ENCODE data around the gene CFDP1. TPM values are rescaled to one million over a fixed set of nuclear protein-coding genes. Genes with fewer than 3 reads are reported as not detected.

CFDP1 gene
- total RNA-seq, 1 experiment from 2014 or later, result 40.6 TPM

DNA sequence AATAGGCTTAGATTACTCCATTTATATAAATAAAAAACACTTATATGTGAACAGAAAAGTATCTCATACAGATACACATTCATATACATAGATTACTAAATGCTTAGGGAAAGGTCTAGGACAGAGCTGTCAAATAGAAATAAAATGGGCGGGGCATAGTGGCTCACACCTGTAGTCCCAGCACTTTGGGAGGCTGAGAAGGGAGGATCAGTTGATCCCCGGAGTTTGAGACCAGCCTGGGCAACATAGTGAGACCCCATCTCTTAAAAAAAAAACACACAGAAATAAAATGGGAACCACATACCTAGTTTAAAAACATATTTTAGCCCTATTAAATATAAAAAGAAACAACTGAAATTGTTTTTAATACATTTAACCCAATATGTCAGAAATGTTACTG is 58.9 kb downstream of the CFDP1 start:
- no peak for DNase-seq (ENCODE audit: low read depth)

DNA sequence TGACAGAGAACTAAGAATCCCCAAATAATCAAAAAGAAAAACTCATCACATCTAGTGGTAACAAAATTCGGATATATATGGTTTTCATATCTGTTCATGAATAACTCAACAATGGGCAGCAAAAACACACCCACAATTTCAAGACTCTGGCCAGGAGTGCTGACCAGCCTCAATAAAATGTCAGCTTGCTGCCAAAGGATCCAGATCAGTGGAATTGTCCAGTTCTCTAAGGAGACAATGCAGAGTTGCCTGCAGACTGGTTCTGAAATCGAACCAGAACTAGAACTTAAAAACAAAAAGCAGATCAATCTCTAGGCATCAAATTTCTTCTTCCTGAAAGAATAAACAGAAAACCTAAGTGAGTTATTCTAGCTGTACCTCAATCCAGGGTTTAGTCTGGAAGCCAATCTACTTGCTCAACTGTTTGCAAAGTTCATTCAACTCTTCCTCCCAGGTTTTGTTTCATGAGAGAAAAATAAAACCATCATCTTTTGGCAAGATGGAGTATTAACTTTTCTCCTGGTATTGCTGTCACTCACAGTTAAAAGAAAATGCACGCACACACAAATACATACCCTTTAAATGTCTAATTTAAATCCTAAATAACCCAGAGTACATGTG is 61.0 kb downstream of the CFDP1 start:
- no peak for DNase-seq (ENCODE audit: low read depth)

DNA sequence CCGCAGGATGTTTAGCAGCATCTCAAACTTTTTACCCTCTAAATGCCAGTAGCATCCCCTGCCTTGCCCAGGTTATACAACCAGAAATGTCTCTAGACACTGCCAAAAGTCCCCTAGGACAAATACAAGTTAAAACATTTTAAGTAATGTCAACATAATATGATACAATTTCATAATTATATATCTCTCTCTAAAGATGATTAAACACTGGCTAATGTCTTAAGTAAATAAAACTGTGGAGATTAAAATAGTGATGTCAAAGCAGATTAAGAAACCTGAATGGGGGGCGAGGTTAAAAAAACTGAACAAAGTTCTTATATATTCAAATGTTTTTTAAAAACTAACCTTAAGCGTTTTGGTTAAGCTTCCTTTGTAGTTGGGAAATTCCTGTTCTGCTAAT is 62.1 kb downstream of the CFDP1 start:
- DNase-seq (ENCODE audit: low read depth), result no peak

DNA sequence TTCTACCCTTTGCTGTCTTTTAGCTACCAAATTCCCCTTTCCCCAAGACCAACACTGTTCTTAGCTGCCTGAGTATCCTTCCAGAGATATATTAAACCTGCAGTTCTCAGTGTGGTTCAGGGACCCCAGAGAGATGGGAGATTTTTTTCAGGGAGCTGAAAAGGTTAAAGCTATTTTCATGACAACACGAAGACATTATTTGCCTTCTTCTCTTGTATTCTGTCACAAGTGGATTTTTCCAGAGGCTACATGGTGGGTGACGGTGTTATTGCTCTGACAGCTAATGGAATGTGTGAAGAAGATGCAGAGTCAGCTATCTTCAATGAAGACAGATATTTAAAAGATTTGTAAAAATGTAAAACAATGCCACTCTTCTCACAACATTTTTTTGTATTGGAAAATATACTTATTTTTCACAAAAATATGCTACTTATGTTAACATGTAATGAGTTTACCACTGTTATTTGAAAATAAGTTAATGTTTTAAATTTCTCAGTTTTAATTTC is 69.0 kb downstream of the CFDP1 start:
- DNase-seq (ENCODE audit: low read depth), result no peak

DNA sequence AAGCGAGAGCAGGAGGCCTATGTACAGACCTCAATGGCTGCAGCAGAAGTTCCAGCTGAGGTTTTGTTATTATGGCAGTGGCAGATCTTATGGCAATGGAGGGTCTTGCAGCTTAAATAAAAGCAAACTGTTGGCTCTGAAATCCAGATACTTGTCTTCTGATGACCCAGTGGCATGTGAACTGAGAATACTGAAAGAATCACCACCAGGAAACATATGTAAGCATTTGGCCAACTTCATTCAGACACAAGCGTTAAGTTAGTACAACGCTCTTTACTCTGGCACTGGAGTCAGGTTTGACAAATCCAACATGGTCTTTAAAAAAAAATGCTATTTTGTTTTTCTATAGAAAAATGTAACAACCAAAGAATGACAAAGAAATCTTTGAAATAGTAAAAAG is 70.5 kb downstream of the CFDP1 start:
- no peak for DNase-seq (ENCODE audit: low read depth)

DNA sequence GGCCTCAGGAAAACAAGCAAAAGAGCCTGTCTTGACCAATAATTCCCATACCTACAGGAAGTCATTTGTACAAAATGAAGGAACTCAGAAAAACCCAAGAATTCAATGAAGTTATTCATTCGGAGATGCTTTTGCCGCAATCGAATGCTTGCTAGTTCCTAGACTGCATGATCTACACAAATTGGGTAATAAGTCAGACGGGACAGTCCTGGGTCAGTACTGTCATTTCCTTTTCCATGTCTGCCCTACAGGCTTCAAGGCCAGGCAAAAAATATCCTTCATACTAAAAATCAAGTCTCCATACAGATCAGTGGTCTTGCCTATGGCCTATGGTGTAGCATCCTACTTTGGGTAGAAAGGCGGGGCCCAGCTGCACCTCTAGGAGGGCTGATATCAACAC is 71.4 kb downstream of the CFDP1 start:
- no peak for DNase-seq (ENCODE audit: low read depth)

DNA sequence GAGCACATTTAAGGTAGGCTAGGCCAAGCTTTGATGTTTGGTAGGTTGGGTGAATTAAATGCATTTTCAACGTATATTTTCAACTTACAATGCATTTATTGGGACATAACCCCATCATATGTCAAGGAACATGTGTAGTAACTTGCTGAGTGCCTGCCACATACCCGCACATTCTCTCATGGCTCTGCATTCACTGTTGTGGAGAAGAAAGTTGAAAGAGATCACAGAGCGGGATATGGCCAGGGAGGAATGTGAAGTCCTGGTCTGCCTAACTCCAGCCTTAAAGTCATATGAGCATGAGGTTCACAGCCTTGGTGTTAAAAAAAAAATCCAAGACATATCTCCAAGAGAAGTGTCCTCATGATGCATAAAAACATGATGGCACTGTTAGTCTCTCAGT is 79.1 kb downstream of the CFDP1 start:
- no peak for DNase-seq (ENCODE audit: low read depth)

DNA sequence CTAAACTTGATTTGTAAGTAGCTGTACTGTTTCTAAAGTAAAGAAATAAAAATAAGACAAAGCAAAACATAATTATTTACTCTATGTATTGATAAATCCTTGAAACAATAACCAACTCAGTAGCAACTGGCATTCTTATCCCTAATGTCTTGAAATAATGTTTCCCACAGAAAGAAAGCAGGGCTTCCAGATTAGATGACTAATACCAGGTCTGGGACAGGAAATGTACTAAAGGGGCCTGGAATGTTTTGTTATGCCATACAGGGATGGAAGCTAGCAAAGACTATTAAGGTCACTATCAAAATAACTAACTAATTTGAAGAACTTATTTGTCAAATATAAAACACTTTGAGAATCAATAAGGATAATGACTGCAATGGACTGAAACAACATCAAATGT is 82.1 kb downstream of the CFDP1 start:
- peak; percentile 60 for DNase-seq (ENCODE audit: low read depth)

DNA sequence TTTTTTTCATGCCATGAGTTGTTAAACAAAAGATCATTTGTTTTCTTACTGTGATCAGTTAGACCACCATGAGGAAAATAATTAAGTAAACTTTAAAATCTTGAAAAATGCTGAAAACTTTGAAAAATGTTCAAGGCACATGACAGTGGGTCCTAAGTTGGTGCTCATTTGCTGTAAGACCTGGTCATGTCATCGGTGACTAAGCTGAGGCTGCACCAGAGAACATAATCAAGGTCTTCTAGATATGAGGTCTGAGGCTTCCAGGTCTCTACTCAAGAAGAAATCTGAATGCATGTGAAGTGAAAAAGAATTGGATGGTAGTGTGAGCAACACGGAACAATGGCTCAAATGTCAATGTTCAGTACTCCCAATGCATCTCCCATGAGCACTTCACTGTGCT is 87.6 kb downstream of the CFDP1 start:
- DNase-seq (ENCODE audit: low read depth), result no peak

DNA sequence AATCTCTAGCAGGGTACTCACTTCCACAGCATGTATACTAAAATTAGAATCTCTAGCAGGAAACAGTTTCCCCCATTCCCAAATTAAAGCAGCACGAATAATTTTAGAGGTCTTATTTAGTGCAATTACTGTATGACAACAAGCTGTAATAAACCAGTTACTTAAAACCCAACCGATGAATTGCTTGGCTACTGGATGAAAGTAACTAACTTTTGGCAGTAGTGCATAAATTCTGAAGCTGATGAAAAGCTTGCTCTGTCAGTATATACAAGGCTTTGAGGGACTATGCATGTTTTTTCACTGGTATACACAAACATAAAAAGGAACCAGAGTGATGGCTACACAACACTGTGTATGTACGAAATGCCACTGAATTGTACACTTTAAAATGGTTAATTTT is 89.4 kb downstream of the CFDP1 start:
- no peak for DNase-seq (ENCODE audit: low read depth)

DNA sequence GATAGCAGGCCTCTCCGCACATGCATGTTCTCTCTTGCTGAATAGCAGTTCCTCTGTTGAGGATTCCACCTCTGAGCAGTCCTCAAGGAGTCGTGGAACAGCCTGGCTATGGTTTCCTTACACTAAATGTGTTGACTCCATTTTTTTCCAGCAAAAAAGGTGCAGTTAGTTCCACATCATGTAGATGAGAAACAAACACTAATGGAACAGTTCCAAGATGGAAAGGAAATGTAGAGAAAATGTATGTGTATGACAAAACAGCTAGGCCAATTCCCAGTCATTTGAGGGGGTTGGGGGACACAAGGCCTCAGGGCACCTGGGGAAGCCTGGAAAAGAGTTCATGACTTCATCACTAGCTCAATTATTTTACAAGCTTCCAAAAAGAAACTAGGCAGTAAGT is 90.0 kb downstream of the CFDP1 start:
- DNase-seq (ENCODE audit: low read depth), result no peak

DNA sequence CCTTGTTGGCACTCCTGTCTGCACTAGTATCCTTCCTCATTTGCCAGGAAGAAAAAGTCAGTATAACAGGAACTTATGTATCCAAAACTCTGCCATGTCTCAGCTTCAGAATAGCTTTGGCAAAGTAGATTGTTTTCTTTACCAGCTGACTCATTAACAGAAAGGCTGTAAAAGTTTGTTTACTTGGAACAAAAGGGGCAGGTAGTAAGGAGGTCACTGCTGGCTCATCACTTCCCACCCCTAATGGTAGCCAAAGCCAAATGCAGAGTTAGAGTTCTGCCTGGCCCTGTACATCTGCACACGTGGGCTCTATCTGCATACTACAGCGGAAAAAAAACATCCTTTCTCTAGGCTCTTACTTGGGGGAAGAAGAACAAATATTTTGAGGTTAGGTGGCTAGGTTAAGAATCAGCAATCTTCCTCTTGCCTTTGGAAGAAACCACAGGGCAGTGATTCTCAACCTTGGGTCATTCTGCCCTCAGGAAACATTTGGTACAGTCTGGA is 90.9 kb downstream of the CFDP1 start:
- DNase-seq (ENCODE audit: low read depth), result peak; percentile 79

DNA sequence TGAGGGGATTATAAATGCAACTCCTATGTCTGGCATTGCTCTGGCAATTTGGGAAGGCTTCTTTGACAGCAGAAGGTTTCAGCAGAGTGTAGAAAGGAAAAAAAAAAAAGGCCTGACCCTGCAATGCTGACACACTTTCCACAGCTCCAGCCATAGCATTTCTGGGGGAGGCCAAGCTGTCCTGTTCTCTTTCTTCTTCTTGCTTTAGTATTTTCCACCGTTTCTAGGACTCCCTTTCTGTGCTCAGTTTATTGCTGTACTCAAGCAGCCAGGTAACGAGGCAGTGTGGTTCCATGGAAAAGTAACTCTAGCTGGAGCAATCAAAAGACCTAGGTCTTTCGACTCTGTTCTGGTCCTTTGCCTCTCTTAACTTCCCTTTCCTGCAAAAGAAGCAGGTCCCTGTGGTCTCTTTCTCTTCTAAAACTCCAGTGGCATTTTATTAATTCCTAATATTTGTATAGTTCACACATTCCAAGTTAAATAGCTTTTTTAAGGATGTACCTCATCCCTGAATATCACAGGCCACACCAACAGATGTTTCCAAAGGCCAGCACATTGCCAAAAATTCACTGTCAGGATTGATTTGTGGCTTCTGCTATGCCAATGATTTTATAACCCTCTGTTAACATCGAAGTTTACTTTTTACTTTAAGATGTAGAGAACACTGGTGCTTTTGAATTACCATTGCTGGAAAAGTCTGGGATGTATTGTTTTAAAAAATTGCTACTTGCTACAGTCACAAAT is 91.6 kb downstream of the CFDP1 start:
- DNase-seq (ENCODE audit: low read depth), result no peak

DNA sequence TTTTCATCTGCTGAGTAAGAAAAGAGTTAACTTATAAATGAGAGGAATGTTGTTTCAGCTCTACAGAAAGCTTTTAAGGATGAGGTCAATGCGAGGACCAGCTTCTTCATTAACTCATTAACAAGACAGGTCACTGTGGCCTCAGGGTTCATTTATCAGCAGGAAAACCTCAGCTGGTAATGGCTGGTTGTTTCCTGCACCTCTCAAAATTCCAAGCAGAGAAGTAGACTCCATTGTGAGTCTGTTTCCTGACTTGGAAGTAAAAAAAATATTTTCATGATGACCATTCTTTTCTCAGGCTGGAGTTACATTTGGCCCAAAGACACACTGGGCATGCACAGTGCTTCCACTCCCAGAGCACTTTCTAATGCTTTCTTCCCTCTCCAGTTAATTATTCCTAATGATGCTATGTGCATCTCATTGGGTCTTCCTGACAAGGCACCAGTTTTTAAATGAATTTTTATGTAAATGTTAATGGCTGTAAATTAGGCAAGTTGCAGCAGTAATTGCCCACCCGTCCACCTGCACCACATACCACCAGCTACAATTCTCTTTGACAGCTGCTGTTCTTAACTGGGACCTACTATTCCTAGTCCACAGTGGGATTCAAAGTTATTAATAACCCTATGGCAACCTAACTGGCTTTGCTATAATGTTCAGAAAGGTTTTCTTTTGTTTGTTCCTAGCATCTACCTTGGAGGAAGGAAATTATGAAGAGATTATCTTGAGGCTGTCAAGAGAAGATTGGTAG is 92.4 kb downstream of the CFDP1 start:
- peak; percentile 59 for DNase-seq (ENCODE audit: low read depth)

DNA sequence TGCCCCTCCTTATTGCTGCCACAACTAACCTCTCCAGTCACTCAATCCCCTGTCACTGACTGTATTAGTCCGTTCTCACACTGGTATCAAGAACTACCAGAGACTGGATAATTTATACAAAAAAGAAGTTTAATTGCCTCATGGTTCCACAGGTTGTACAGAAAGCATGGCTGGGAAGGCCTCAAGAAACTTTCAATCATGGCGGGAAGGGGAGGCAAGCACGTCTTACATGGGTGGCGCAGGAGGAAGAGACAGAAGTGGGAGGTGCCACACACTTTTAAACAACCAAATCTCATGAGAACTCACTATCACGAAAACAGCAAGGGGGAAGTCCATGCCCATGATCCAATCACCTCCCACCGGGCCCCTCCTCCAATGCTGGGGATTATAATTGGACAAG is 95.9 kb downstream of the CFDP1 start:
- DNase-seq (ENCODE audit: low read depth), result no peak

DNA sequence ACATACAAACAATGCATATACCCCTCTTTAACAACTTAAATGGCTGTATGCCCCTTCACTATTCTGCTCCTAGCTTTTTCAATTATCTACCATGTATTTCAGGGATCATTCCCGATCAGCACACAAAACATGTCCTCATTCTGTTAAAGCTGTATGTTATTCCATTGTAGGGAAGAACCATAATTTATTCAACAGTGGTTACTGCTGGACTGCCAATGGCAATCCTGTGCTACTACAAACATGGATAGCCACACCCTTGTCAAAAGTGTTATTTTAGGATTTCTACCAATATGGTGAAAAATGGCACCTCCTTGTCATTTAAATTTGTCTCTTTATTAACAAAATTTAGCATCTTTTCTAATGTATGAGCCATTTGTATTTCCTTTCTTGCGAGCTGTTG is 96.8 kb downstream of the CFDP1 start:
- DNase-seq (ENCODE audit: low read depth), result no peak

DNA sequence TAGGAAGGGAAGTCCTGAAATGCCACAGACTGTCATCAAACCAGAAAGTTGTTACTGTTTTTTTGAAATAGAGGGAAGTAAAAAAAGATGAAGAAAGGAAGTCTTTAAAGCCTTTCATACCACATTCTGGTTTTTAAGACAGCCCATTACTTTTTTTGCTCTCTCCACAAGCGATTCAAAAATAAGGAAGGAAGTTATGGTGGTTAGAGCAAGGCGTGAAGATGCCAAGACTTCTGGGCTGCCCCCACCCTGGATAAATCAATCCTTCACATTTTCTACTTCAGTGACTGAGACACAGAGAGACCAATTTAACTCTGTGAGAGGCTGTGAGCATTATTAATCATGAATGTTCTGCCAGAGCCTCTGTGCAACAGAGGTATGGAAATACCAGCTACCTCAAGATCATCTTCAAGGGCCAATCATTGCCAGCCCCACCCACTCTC is 99.6 kb downstream of the CFDP1 start:
- DNase-seq (ENCODE audit: low read depth), result no peak

DNA sequence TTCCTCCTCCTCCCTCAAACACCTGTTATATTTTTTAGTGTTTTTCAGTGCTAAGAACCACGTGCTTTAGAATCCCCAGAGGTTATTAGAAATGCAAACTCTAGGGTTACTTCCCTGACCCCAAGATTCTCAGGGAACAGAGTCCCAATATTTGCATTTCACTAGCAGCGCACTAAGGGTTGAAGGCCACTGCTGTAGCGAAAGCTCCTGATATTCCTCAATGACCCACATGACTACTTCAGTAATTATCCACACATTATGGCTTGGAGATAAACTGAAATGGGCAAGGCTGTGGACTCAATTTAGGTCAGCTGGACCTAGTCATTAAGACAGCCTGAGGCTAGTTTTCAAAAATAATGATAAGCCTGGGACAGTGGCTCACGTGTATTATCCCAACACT is 103.4 kb downstream of the CFDP1 start:
- DNase-seq (ENCODE audit: low read depth), result no peak

DNA sequence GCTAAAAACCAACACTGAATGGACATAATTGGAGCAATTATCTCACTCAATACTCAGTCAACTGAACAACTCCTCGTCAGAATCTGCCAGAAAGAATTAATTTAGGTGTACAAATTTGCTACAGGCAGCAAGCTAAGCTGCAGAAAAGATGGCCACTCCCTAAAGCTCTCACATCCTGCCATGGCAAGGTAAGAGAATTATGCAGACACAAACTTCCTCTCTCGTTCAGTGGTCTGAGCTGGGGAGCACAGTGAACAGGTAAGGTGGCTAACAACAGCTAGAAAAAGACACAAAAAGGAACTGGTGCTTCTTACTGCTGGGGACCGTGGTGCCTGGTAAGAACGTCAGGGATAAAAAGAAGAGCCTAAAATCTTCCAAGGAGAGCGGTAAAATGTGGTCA is 107.0 kb downstream of the CFDP1 start:
- DNase-seq (ENCODE audit: low read depth), result no peak

DNA sequence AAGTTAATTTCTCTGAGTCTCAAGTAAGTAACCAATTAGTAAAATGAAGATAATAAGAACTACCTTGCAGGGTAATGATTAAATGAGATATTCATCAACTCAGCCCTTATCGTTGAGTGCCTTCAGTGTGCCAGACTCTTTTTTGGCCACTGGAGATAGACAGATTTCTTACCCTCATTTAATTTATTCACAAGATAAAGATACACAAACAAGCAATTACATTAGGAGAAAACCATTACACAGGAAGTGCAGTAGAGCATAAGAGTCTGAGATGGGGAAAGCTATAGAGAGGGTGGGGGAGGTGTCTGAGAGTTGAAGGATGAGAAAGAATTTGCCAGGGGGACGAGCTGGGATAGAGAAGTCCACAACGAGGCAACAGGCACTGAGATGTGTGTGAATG is 109.4 kb downstream of the CFDP1 start:
- no peak for DNase-seq (ENCODE audit: low read depth)

DNA sequence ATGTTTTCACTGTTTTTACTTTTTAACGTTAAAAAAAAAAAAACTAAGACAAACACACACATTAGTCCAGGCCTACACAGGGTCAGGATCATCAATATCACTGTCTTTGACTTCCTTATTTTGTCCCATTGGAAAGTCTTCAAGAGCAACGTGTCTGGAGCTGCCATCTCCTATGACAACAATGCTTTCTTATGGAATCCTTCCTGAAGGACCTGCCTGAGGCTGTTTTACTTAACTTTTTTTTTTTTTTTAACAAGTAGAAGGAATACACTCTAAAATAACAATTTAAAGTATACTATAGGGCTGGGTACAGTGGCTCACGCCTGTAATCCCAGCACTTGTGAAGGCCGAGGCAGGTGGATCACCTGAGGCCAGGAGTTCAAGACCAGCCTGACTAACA is 110.1 kb downstream of the CFDP1 start:
- DNase-seq (ENCODE audit: low read depth), result no peak

DNA sequence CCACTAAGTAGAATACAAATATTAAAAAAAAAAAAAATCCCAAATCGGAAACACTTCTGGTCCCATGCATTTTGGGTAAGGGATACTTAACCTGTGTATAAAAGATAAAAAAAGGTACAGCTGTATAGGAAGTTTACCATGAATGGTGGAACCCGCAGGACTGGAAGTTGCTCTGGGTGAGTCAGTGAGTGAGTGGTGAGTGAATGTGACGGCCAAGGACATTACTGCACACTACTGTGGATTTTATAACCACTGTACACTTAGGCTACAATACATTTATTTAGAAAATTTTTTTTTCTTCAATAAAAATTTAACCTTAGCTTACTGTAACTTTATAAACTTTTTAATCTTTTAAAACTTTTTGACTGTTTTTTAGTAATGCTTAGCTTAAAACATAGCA is 110.6 kb downstream of the CFDP1 start:
- peak; percentile 69 for DNase-seq (ENCODE audit: low read depth)

DNA sequence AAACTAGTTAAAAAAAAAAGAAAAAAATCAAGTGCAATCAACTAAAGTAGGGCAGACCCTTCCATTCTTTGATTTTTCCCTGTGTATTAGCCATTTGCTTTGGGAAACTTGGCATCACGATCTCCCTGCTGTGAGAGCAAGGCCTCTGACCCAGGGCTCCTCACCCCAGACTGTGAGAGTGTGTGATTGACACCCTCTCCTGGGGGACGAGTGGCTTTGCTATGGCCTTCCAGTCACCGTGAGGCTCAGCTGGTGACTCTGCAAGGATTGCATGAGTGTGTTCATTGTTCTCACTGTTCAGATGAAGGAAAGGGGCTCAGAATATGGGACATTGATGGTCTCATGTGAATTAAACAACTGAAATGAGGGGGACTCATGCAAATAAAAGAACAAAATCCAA is 112.9 kb downstream of the CFDP1 start:
- DNase-seq (ENCODE audit: low read depth), result peak; percentile 37
